Stimulated activated naive B cell treated with anti-CD40 and anti-IgM and Interleukin-4, amounts not matched to agents 10 μg/mL and 1 μg/mL and 100 μg/mL, for 72 hours (primary cell): ENCODE data around the gene LIME1.

Experiments
- ATAC-seq, 2 donors: fragments of 150-1000 bp; cut with Tn5 transposase; replicated peaks; 2 replicates each; pipeline ENCODE4 v1.10.0; 2021; ENCODE audit warnings: moderate library complexity in 1 of 2
- DNase-seq: peaks from one replicate; pipeline ENCODE4 v3.0.0; 2021
- H3K27ac Mint-ChIP-seq: one replicate; pipeline ENCODE4 v1.8.0; 2022; ENCODE audit warnings: mild to moderate bottlenecking, mixed read lengths
- H3K27me3 Mint-ChIP-seq, 2 donors: one replicate each; pipeline ENCODE4 v1.8.0; 2022; ENCODE audit warnings: mixed read lengths in 2 of 2
- H3K36me3 Mint-ChIP-seq, 2 donors: one replicate each; pipeline ENCODE4 v1.8.0; 2022; ENCODE audit warnings: mixed read lengths in 2 of 2, mild to moderate bottlenecking in 1 of 2
- H3K4me1 Mint-ChIP-seq, 2 donors: one replicate each; pipeline ENCODE4 v1.8.0; 2022; ENCODE audit warnings: mixed read lengths in 2 of 2, mild to moderate bottlenecking in 1 of 2
- H3K4me3 Mint-ChIP-seq, 2 donors: one replicate each; pipeline ENCODE4 v1.8.0; 2022; ENCODE audit warnings: mild to moderate bottlenecking in 2 of 2, mixed read lengths in 2 of 2, moderate library complexity in 1 of 2
- H3K9me3 Mint-ChIP-seq, 2 donors: one replicate each; pipeline ENCODE4 v1.8.0; 2022; ENCODE audit warnings: mixed read lengths in 2 of 2, mild to moderate bottlenecking in 1 of 2

Gene LIME1

GRCh38 chr20:63751471-63752271, 15.2 kb downstream of the LIME1 start:
- Mint-ChIP-seq H3K4me1 (peaks cover 0 to 4% of the 10 kb centered on the region in 2 donors), H3K9me3 (peaks cover 0 to 3% of the 10 kb centered on the region in 2 donors), H3K4me3 (no peak overlapping the region), H3K36me3 (no peaks in the 10 kb centered on the region), H3K27me3 (no peaks in the 10 kb centered on the region), H3K27ac (no peak overlapping the region)
- no peak for ATAC-seq
- DNase-seq = no peak

DNA sequence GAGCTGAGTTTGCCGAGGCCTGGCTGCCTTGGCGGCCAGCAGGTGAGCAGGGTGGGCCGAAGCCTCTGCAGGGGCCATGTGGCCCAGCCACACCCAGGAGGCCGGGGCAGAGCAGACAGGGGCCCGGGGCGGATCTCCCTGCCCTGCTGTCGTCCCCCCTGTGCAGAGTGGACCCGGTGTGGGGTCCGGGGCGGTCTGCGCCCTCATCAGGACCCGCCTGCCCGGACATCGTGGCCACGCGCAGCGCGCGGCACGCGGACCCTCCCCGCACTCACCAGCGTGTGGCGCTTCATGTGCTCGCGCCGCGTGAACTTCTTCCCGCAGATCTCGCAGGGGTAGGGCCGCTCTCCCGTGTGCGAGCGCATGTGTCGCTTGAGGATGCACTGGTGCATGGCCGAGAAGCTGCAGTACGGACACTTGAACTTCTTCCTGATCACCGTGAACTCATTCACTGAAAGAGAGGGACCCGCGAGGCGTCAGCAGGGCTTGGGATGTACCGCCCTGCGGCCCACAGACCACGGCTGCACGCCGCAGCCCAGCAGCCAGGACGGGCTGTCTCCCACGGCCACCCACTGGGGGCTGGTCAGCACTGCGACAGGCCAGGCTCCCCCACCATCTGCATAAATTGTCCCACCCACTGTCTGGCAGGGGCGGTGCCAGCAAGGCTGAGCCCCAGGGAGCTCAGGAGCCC, 16.1 kb downstream of the LIME1 start:
- no peak for ATAC-seq
- peaks cover 0 to 3% of the 10 kb centered on the region in 2 donors for H3K9me3 Mint-ChIP-seq
- DNase-seq = no peak
- no peak overlapping the region for H3K27ac Mint-ChIP-seq
- no peak overlapping the region for H3K4me3 Mint-ChIP-seq
- peaks cover 0 to 4% of the 10 kb centered on the region in 2 donors for H3K4me1 Mint-ChIP-seq
- H3K36me3 Mint-ChIP-seq = no peaks in the 10 kb centered on the region
- H3K27me3 Mint-ChIP-seq = no peaks in the 10 kb centered on the region

DNA sequence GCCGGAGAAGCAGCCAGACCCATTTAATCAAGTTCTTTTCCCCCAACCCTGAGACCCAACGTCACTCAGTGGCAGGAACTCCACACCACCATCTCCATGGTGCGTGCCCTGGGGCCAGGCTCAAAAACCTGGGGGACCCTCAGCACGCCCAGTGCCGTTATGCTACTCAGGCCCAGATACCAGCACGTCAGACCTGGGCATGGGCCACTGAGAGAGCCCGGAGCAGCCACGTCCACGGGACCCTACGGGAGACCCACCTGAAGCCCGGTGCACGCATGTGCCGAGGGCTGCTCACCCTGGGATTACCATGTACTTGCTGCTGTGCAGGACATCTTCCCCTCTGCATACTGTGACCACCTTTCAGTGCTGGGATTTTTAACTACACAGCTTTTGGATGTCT, 16.9 kb downstream of the LIME1 start:
- H3K36me3 Mint-ChIP-seq = no peaks in the 10 kb centered on the region

GRCh38 chr20:63754008-63754407, 17.5 kb downstream of the LIME1 start:
- peaks cover 0 to 4% of the 10 kb centered on the region in 2 donors for H3K27me3 Mint-ChIP-seq
- ATAC-seq (no peak), DNase-seq (no peak)
- H3K36me3 Mint-ChIP-seq = no peaks in the 10 kb centered on the region
- H3K4me3 Mint-ChIP-seq = no peak overlapping the region
- no peak overlapping the region for H3K27ac Mint-ChIP-seq
- H3K4me1 Mint-ChIP-seq = peaks cover 0 to 4% of the 10 kb centered on the region in 2 donors
- H3K9me3 Mint-ChIP-seq = peaks cover 0 to 3% of the 10 kb centered on the region in 2 donors

More for the DNA sequence above, 16.9 kb downstream of the LIME1 start:
- Mint-ChIP-seq H3K27me3 (peaks cover 0 to 2% of the 10 kb centered on the region in 2 donors), H3K4me1 (peaks cover 0 to 4% of the 10 kb centered on the region in 2 donors), H3K27ac (no peak overlapping the region), H3K9me3 (peaks cover 0 to 3% of the 10 kb centered on the region in 2 donors), H3K4me3 (no peak overlapping the region)
- no peak for DNase-seq
- no peak for ATAC-seq

DNA sequence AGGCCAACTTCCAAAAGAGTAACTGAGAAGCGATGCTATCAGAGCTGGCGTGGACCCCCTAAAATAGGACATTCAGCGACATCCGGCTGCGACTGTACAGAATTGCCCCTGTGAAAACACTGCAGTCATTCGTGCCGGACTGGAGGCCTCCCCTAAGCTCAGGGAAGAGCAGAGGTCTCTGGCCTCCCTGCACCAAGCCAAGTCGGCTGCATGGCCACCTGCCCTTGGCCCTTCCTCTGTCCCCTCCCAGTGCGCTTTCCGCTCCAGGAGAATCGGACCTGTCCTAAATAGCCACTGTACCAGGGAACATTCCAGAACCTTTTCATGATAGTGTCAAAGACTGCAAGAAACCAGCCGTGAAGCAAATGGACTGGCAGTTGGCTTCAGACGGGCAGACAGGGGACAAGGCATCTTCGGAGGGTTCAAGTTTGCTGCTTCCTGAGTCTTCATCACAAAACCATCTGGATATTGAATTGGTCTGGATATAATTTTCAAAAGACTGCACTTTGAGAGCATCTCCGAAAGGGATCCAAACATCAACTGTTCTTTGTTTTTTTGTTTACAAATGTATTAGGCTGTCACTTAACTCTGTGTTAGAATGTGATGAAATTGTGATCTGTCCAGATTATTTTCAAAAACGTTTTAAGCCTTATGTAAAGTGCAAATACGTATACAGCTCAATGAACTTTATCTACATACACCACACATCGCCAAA, 19.6 kb downstream of the LIME1 start:
- DNase-seq = no peak
- H3K36me3 Mint-ChIP-seq = no peaks in the 10 kb centered on the region
- ATAC-seq = no peak
- peaks cover 0 to 3% of the 10 kb centered on the region in 2 donors for H3K9me3 Mint-ChIP-seq
- no peak overlapping the region for H3K27ac Mint-ChIP-seq
- no peak overlapping the region for H3K4me3 Mint-ChIP-seq
- H3K4me1 Mint-ChIP-seq = peaks cover 0 to 4% of the 10 kb centered on the region in 2 donors
- peaks cover 0 to 4% of the 10 kb centered on the region in 2 donors for H3K27me3 Mint-ChIP-seq

DNA sequence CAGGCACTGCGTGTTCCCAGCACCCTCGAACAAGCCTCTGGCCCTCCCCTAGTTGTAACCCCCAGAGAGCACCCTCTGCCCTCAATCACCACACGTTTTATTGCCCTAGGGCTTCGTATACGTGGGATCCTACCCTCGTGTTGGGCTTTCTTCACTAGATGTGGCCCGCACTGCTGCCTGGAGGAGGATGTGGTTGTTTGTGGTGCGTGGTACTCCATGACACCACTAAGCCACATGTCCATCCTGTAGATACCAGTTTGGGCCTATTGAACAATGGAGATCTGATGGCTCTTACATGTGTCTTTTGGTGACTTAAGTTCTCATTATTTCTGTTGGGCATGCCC, 20.2 kb downstream of the LIME1 start:
- Mint-ChIP-seq H3K27ac (no peak overlapping the region), H3K36me3 (no peaks in the 10 kb centered on the region), H3K4me1 (peaks cover 0 to 4% of the 10 kb centered on the region in 2 donors), H3K9me3 (peaks cover 0 to 3% of the 10 kb centered on the region in 2 donors), H3K27me3 (peaks cover 0 to 4% of the 10 kb centered on the region in 2 donors), H3K4me3 (no peak overlapping the region)
- ATAC-seq = peak in 1 of 2 donors; percentile 14
- no peak for DNase-seq

GRCh38 chr20:63758152-63758551, 21.7 kb downstream of the LIME1 start:
- H3K9me3 Mint-ChIP-seq = no peaks in the 10 kb centered on the region
- DNase-seq (no peak), ATAC-seq (no peak)
- H3K4me1 Mint-ChIP-seq = no peaks in the 10 kb centered on the region
- H3K27ac Mint-ChIP-seq = no peak overlapping the region
- no peak overlapping the region for H3K4me3 Mint-ChIP-seq
- no peaks in the 10 kb centered on the region for H3K36me3 Mint-ChIP-seq
- peaks cover 0 to 4% of the 10 kb centered on the region in 2 donors for H3K27me3 Mint-ChIP-seq

DNA sequence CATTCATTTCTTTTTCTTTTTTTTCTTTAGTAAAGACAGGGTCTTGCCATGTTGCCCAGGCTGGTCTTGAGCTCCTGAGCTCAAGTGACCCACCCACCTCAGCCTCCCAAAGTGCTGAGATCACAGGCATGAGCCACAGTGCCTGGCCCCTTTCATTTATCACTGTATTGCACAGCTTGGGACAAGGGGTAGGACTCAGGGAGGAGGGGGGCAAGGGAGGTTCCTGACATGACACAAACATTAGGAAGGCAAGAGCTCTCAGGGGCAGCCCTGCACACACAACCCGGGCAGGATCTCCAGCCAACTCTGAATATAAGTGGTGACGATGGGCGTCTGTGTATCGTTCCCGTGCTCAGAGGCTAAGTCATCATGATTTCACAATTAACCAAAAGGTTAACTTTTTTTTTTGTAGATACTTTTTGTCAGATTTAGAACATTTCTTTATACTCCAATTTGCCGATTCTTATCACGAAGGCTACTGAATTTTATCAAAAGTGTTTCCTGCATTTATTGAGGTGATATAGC, 23.0 kb downstream of the LIME1 start:
- Mint-ChIP-seq H3K27ac (no peak overlapping the region), H3K4me1 (no peaks in the 10 kb centered on the region), H3K4me3 (no peak overlapping the region), H3K36me3 (no peaks in the 10 kb centered on the region), H3K9me3 (no peaks in the 10 kb centered on the region), H3K27me3 (peaks cover 0 to 4% of the 10 kb centered on the region in 2 donors)
- no peak for ATAC-seq
- DNase-seq = no peak

DNA sequence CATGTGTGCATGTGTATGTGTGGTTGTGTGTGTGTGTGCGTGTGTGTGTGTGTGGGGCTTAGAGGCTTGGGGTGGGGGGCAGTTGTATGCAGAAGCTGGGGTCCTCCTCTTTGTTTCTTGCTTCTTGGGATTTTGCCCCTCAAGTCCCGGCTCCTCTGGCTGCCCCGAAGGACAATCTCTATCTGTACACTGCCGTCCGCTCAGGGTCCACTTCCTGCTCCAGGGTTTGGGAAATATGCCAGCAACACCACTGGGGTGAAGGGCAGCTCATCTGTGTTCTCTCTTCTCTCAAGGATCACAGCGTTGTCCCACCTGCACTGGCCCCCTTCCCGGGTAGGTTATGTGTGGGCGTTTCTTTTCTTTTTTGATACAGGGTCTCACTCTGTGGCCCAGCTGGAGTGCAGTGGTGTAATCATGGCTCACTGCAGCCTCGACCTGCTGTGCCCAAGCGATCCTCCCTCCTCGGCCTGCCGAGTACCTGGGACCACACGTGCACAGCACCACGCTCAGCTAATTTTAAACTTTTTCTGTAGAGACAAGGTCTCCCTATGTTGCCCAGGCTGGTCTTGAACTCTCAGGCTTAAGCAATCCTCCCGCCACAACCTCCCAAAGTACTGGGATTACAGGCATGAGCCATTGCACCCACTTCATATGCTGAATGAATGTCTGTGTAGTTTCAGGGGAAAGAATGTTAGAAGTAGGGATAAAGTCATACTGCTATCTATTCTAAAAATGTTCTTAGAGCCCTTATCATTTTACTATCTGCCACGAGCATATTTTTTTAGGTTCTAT, 28.8 kb downstream of the LIME1 start:
- Mint-ChIP-seq H3K9me3 (no peaks in the 10 kb centered on the region), H3K27ac (no peak overlapping the region), H3K4me1 (no peaks in the 10 kb centered on the region), H3K4me3 (no peak overlapping the region), H3K27me3 (peaks cover 5 to 6% of the 10 kb centered on the region in 2 donors), H3K36me3 (peaks cover 2 to 5% of the 10 kb centered on the region in 2 donors)
- DNase-seq (no peak), ATAC-seq (no peak)

DNA sequence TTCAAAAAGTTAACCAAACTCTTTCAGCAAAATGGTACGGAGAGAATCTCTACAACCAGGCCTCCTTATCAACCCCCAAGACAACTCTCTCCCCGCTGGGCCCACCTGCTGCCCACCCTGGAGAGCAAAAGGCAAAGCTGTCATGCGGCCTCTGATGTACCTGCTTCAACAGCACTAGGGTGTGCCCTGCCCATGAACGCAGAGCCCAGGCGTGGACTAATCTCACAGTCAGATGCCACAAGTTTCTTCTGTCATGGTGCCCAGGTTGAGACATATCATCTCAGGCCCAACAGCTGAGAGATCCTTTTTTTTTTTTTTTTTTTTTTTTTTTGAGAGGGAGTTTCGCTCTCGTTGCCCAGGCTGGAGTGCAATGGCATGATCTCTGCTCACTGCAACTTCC, 29.4 kb downstream of the LIME1 start:
- no peak for DNase-seq
- no peaks in the 10 kb centered on the region for H3K9me3 Mint-ChIP-seq
- H3K4me3 Mint-ChIP-seq = no peak overlapping the region
- no peak overlapping the region for H3K27ac Mint-ChIP-seq
- peaks cover 5 to 6% of the 10 kb centered on the region in 2 donors for H3K27me3 Mint-ChIP-seq
- peaks cover 2 to 5% of the 10 kb centered on the region in 2 donors for H3K36me3 Mint-ChIP-seq
- ATAC-seq = no peak
- no peaks in the 10 kb centered on the region for H3K4me1 Mint-ChIP-seq

DNA sequence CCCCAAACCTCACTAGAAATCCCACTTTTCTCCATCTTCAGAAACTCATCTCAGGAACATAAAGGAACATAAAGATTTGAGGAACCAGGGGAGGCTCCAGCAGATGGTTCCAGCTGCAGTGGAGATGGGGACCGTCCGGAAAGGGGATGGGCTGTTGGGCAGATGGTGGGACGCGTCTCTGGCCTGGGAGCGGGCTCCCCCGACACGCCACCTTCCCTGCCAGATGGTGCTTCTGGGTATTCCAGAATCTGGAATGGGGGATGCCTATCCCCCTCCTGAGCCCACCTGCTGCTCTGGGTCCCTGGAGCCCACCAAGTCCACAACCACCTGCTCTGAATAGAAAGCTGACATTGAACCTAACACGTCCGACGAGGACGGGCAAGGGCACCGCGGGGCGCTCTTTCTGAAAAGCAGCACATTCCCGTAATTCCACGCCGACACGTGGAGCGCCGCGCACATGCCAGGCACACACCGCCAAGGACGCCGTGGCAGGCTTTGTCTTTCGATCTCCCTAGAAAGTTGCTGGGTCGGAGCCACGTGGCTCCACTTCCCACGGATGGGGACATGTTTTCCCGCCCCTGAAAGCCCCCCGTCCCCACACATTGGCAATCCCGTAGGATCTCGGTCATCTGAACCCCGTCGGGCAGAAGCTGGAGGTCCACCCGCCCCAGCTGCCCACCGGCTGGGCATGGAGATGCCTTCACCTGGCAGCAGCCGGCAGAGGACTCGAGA, 30.4 kb downstream of the LIME1 start:
- Mint-ChIP-seq H3K4me3 (no peak overlapping the region), H3K36me3 (peaks cover 2 to 5% of the 10 kb centered on the region in 2 donors), H3K4me1 (no peaks in the 10 kb centered on the region), H3K27ac (no peak overlapping the region), H3K9me3 (no peaks in the 10 kb centered on the region), H3K27me3 (peaks cover 5 to 6% of the 10 kb centered on the region in 2 donors)
- ATAC-seq = no peak
- DNase-seq = no peak

GRCh38 chr20:63767456-63767855, 31.0 kb downstream of the LIME1 start:
- Mint-ChIP-seq H3K4me3 (no peak overlapping the region), H3K9me3 (no peaks in the 10 kb centered on the region), H3K4me1 (no peaks in the 10 kb centered on the region), H3K36me3 (peaks cover 2 to 5% of the 10 kb centered on the region in 2 donors), H3K27ac (no peak overlapping the region), H3K27me3 (peaks cover 5 to 6% of the 10 kb centered on the region in 2 donors)
- no peak for DNase-seq
- ATAC-seq = no peak

DNA sequence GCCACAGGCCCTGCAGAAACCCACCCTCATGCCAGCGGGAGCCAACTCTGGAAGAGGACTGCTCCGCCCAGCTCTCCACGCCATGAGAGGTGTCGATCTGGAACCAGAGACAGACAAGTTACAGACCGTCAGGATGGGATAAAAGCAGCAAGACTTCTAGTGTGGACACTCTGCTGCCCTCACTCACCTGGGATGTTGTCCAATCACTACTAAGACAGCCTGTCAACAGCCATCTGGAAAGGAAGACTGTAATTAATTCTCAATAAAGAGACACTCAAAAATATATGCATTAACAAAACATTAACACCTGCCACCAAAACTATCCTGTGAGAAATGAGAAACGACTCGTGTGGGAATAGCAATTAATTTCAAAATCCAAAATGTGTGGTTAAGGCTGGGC, 31.4 kb downstream of the LIME1 start:
- no peak overlapping the region for H3K4me3 Mint-ChIP-seq
- H3K27me3 Mint-ChIP-seq = peaks cover 5 to 6% of the 10 kb centered on the region in 2 donors
- no peak for DNase-seq
- no peaks in the 10 kb centered on the region for H3K9me3 Mint-ChIP-seq
- ATAC-seq = no peak
- no peak overlapping the region for H3K27ac Mint-ChIP-seq
- H3K4me1 Mint-ChIP-seq = no peaks in the 10 kb centered on the region
- peaks cover 2 to 5% of the 10 kb centered on the region in 2 donors for H3K36me3 Mint-ChIP-seq
